Keratinocyte (primary cell): ENCODE data around the gene COX4I1. TPM values are rescaled to one million over a fixed set of nuclear protein-coding genes. Genes with fewer than 3 reads are reported as not detected.

Experiments
- DNase-seq: peaks from one replicate; pipeline ENCODE4 v3.0.0-alpha.2; 2011; ENCODE audit warnings: low read depth, missing footprints, low spot score
- FAIRE-seq: peaks from 2 replicates; lab custom pipeline; 2011; peaks lifted over from hg19 to GRCh38; lab: Jason Lieb, UNC
- H2AFZ ChIP-seq: 2 replicates; pipeline ENCODE4 v1.6.0; 2012; ENCODE audit warnings: low read length, control low read depth, inconsistent platforms; ENCODE audit not compliant: control insufficient read depth
- H3K27ac ChIP-seq: 2 replicates; pipeline ENCODE4 v1.5.1; 2011; ENCODE audit warnings: low read length; ENCODE audit not compliant: control insufficient read depth, insufficient read depth
- H3K27me3 ChIP-seq: 3 replicates; pipeline ENCODE4 v1.6.0; 2011; ENCODE audit warnings: low read length; ENCODE audit not compliant: control insufficient read depth, insufficient read depth; ENCODE audit errors: extremely low read depth
- H3K36me3 ChIP-seq, 2 experiments: 2 replicates in 1 of 2; 3 replicates in 1 of 2; pipeline ENCODE4 v1.5.1; 2011; ENCODE audit warnings: low read length in 2 of 2, mild to moderate bottlenecking in 1 of 2; ENCODE audit not compliant: control insufficient read depth in 2 of 2, insufficient read depth in 2 of 2; ENCODE audit errors: extremely low read depth in 1 of 2
- H3K4me1 ChIP-seq: 3 replicates; pipeline ENCODE4 v1.5.1; 2011; ENCODE audit warnings: low read length; ENCODE audit not compliant: control insufficient read depth, insufficient read depth; ENCODE audit errors: extremely low read depth
- H3K4me2 ChIP-seq: 3 replicates; pipeline ENCODE4 v1.6.0; 2011; ENCODE audit warnings: low read depth, low read length; ENCODE audit not compliant: control insufficient read depth, insufficient read depth; ENCODE audit errors: extremely low read depth
- H3K4me3 ChIP-seq, 3 experiments: fragments of 200-600 bp in 1 of 3; sonication (generic) in 1 of 3; 2 replicates in 2 of 3; 3 replicates in 1 of 3; pipeline ENCODE4 v1.5.1; 2011 to 2016; ENCODE audit warnings: low read length in 3 of 3, mild to moderate bottlenecking in 3 of 3, control low read depth in 2 of 3, inconsistent platforms in 1 of 3, low read depth in 1 of 3, mixed read lengths in 1 of 3, mixed run types in 1 of 3, moderate library complexity in 1 of 3; ENCODE audit not compliant: control insufficient read depth in 2 of 3, insufficient read depth in 2 of 3; ENCODE audit errors: extremely low read depth in 1 of 3
- H3K79me2 ChIP-seq: 2 replicates; pipeline ENCODE4 v1.6.0; 2012; ENCODE audit warnings: low read length; ENCODE audit not compliant: control insufficient read depth, insufficient read depth
- H3K9ac ChIP-seq: 3 replicates; pipeline ENCODE4 v1.6.0; 2011; ENCODE audit warnings: low read length; ENCODE audit not compliant: control insufficient read depth, insufficient read depth; ENCODE audit errors: extremely low read depth
- H3K9me1 ChIP-seq: 3 replicates; pipeline ENCODE4 v1.6.0; 2011; ENCODE audit warnings: low read length; ENCODE audit not compliant: control insufficient read depth, insufficient read depth; ENCODE audit errors: extremely low read depth
- H3K9me3 ChIP-seq: 2 replicates; pipeline ENCODE4 v1.5.1; 2012; ENCODE audit warnings: low read depth, low read length; ENCODE audit not compliant: control insufficient read depth
- H4K20me1 ChIP-seq: 3 replicates; pipeline ENCODE4 v1.6.0; 2011; ENCODE audit warnings: low read length; ENCODE audit not compliant: control insufficient read depth, insufficient read depth; ENCODE audit errors: extremely low read depth
- EZH2 ChIP-seq: IDR thresholded peaks from one replicate; pipeline ENCODE4 v1.6.1; 2012; ENCODE audit warnings: inconsistent platforms, mild to moderate bottlenecking, low read length, moderate library complexity
- dilution Hi-C: fragments of 300-500 bp; cut with MboI; formaldehyde crosslinking; loops from one replicate; pipeline ENCODE4 v1.7.0; 2020; ENCODE audit warnings: low sequenced_read_pairs; ENCODE audit not compliant: extremely low pct_ligation_motif_present
- polyA plus RNA-seq, 5 experiments: library from polyadenylated mRNA; depleted of rRNA in 3 of 5; stranded (reverse) in 3 of 5; stranded (forward) in 1 of 5; unstranded in 1 of 5; fragments of >200 nt; gene quantifications; 1 replicate in 1 of 5; 2 replicates in 3 of 5; 3 replicates in 1 of 5; pipeline versions ENCODE4 v1.2.1 to v1.2.3, GENCODE V29; 2011 to 2012; ENCODE audit warnings: missing spikeins in 2 of 5, low read depth in 1 of 5, low replicate concordance in 1 of 5
- TF ChIP-seq, protein P1 (sequence below), 3 experiments: IDR thresholded peaks in 1 of 3; conservative IDR thresholded peaks in 1 of 3; optimal IDR thresholded peaks in 1 of 3; 2 replicates in 2 of 3; 3 replicates in 1 of 3; pipeline versions ENCODE3 to v1.5.1; 2011; ENCODE audit warnings: low read length in 3 of 3, mild to moderate bottlenecking in 3 of 3, moderate library complexity in 2 of 3, control low read depth in 1 of 3, inconsistent platforms in 1 of 3; ENCODE audit not compliant: insufficient read depth in 2 of 3; ENCODE audit errors: extremely low read depth in 1 of 3

Gene COX4I1
- polyA plus RNA-seq, 1 donor (not counting 4 experiments of a cell fraction or from before 2014, with no cell fraction given), result 809 TPM

DNA sequence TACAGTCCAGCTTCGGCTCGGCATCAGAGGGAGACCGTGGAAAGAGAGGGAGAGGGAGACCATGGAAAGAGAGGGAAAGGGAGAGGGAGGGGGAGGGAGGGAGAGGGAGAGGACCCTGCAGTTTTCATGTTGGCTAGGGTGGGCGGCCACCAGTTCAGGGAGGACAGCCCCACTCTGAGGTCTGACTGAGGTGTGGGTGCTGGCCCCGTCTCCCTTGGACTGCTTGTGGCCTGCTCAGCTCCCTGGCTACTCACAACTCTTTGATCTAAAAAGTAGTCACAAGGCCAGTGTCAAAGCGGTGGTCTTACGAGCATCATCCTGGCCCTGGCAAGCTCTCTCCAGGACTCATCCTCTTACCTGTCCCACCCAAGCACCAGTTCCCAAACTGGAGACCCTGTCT is 9.4 kb downstream of the COX4I1 start:
- Histone ChIP-seq H3K9me3 (no peaks in the 10 kb centered on the region), H3K27me3 (peaks cover 22% of the 10 kb centered on the region)

DNA sequence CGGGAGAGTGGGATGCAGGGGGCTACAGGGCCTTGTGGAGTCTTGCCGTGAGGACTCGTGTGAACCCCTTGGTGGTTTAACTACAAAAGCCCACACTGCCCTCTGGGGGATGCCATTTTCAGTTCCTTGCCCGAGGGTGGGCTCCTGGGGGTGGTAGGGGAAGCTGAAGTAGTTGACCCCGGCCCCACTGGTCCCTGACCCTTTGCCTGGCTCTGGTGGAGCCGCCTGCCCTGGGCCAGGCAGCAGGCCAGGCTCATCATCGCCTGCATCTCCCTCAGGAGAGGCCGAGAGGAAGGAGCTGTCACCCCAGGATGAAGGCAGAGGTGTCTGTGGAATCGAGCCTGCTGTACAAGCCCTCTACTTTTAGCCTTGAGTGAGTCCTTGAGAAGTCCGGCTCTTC is 10.2 kb downstream of the COX4I1 start:
- peaks cover 11 to 15% of the 10 kb centered on the region in 2 experiments for H3K36me3 ChIP-seq
- H3K79me2 ChIP-seq, result no peaks in the 10 kb centered on the region
- H3K9me1 ChIP-seq, result no peaks in the 10 kb centered on the region
- FAIRE-seq (no peak), DNase-seq (no peak)
- H2AFZ ChIP-seq, result no peak overlapping the region
- H3K9ac ChIP-seq, result no peak overlapping the region
- H3K4me1 ChIP-seq, result no peaks in the 10 kb centered on the region
- H3K27me3 ChIP-seq, result peaks cover 22% of the 10 kb centered on the region
- dilution Hi-C loops, result no loop called here
- no peak overlapping the region for H3K4me3 ChIP-seq
- H3K9me3 ChIP-seq, result no peaks in the 10 kb centered on the region
- TF ChIP-seq, protein P1, sequence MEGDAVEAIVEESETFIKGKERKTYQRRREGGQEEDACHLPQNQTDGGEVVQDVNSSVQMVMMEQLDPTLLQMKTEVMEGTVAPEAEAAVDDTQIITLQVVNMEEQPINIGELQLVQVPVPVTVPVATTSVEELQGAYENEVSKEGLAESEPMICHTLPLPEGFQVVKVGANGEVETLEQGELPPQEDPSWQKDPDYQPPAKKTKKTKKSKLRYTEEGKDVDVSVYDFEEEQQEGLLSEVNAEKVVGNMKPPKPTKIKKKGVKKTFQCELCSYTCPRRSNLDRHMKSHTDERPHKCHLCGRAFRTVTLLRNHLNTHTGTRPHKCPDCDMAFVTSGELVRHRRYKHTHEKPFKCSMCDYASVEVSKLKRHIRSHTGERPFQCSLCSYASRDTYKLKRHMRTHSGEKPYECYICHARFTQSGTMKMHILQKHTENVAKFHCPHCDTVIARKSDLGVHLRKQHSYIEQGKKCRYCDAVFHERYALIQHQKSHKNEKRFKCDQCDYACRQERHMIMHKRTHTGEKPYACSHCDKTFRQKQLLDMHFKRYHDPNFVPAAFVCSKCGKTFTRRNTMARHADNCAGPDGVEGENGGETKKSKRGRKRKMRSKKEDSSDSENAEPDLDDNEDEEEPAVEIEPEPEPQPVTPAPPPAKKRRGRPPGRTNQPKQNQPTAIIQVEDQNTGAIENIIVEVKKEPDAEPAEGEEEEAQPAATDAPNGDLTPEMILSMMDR (optimal IDR thresholded peaks at IDR 0.05 in 1 of 3, IDR thresholded peaks at IDR 0.05 in 1 of 3, conservative IDR thresholded peaks at IDR 0.05 in 1 of 3; ENCODE audit: extremely low read depth in 1 of 3, insufficient read depth in 2 of 3, low read length in 3 of 3), result no peak
- no peak for TF ChIP-seq EZH2
- peaks cover 1% of the 10 kb centered on the region for H4K20me1 ChIP-seq
- no peak overlapping the region for H3K4me2 ChIP-seq
- H3K27ac ChIP-seq, result no peak overlapping the region

More for the DNA sequence above, 9.4 kb downstream of the COX4I1 start:
- FAIRE-seq (no peak), DNase-seq (no peak)
- dilution Hi-C loops, result no loop called here
- Histone ChIP-seq H2AFZ (no peak overlapping the region), H3K36me3 (peaks cover 15 to 18% of the 10 kb centered on the region in 2 experiments), H3K9me1 (no peaks in the 10 kb centered on the region), H3K4me2 (no peak overlapping the region), H3K9ac (no peak overlapping the region), H3K4me3 (no peak overlapping the region), H3K79me2 (peaks cover 3% of the 10 kb centered on the region), H4K20me1 (peaks cover 2% of the 10 kb centered on the region), H3K4me1 (no peaks in the 10 kb centered on the region), H3K27ac (no peak overlapping the region)
- no peak for TF ChIP-seq EZH2
- TF ChIP-seq, protein P1 (optimal IDR thresholded peaks at IDR 0.05 in 1 of 3, IDR thresholded peaks at IDR 0.05 in 1 of 3, conservative IDR thresholded peaks at IDR 0.05 in 1 of 3; ENCODE audit: extremely low read depth in 1 of 3, insufficient read depth in 2 of 3, low read length in 3 of 3), result no peak
